Sigmoid colon (tissue), 7 donors: ENCODE results near the gene TREM2. TPM values are rescaled to one million over a fixed set of nuclear protein-coding genes. Genes with fewer than 3 reads are reported as not detected.

ENCODE experiments used
- DNase-seq: peaks from one replicate; pipeline ENCODE4 v3.0.0-alpha.2; 2019
- H3K27ac ChIP-seq, 4 donors: fragments of 200-600 bp; sonication (generic); one replicate each; pipeline ENCODE4 v1.5.1; 2016 to 2019; ENCODE audit warnings: mild to moderate bottlenecking in 1 of 4
- H3K27me3 ChIP-seq, 3 donors: fragments of 200-600 bp; sonication (generic); one replicate each; pipeline ENCODE4 v1.5.1; 2019; ENCODE audit warnings: mild to moderate bottlenecking in 1 of 3
- H3K36me3 ChIP-seq, 4 donors: fragments of 200-600 bp; sonication (generic); one replicate each; pipeline ENCODE4 v1.5.1; 2016 to 2019
- H3K4me1 ChIP-seq, 4 donors: fragments of 200-600 bp; sonication (generic); one replicate each; pipeline ENCODE4 v1.5.1; 2017 to 2019
- H3K4me3 ChIP-seq, 4 donors: fragments of 200-600 bp; sonication (generic); one replicate each; pipeline ENCODE4 v1.5.1; 2017 to 2019; ENCODE audit warnings: mild to moderate bottlenecking in 2 of 4, moderate library complexity in 1 of 4
- H3K9me3 ChIP-seq, 4 donors: fragments of 200-600 bp in 3 of 4; sonication (generic) in 3 of 4; one replicate each; pipeline versions ENCODE4 v1.5.1 to v1.6.1; 2013 to 2019
- CTCF ChIP-seq, 4 experiments: fragments of 450-650 bp in 3 of 4; fragments of 200-600 bp in 1 of 4; IDR thresholded peaks; one replicate each; pipeline ENCODE4 v1.5.1; 2016 to 2019; ENCODE audit warnings: antibody characterized with exemption in 4 of 4, mild to moderate bottlenecking in 3 of 4, moderate library complexity in 2 of 4
- EP300 ChIP-seq, 4 donors: sonication (generic); formaldehyde crosslinking; IDR thresholded peaks; one replicate each; pipeline ENCODE4 v1.6.1; 2017; ENCODE audit warnings: antibody characterized with exemption in 4 of 4
- POLR2A ChIP-seq, 2 donors: fragments of 450-650 bp; IDR thresholded peaks; one replicate each; pipeline ENCODE4 v1.6.1; 2016; ENCODE audit warnings: antibody characterized with exemption in 2 of 2, mild to moderate bottlenecking in 2 of 2, moderate library complexity in 2 of 2
- POLR2AphosphoS5 ChIP-seq, 4 donors: sonication (generic); formaldehyde crosslinking; IDR thresholded peaks; one replicate each; pipeline ENCODE4 v1.6.1; 2017; ENCODE audit warnings: antibody characterized with exemption in 4 of 4
- WGBS, 2 donors: extraction: QIAGEN DNeasy Blood & Tissue Kit; methylation state at CpG; one replicate each; pipeline ENCODE4 v1.1.7; 2013; 5-methylcytosine and 5-hydroxymethylcytosine counted together
- intact Hi-C: fragments of 100-400 bp; cut with DNase I; formaldehyde crosslinking; loops from one replicate; pipeline ENCODE4 v1.15.1; 2023
- polyA plus RNA-seq, 3 donors: library from polyadenylated mRNA; stranded (reverse); fragments of 200-250 nt; gene quantifications; one replicate each; pipeline ENCODE4 v1.2.3, GENCODE V29; 2013
- total RNA-seq, 4 donors: library from RNA; depleted of rRNA; stranded (reverse); fragments of >200 nt; gene quantifications; one replicate each; pipeline ENCODE4 v1.1.0, GENCODE V29; 2016
- donor health status: healthy with polysubstance abuse.
- donor health status: Bipolar disorder and iron deficiency.
- donor health status: healthy.

TREM2 gene
- total and polyA plus RNA-seq, 7 donors: 0.83 to 7.4 (median 3.4) TPM; not detected in 1

GRCh38 chr6:41155132-41155805, 7.6 kb downstream of the TREM2 start:
- Histone ChIP-seq H3K4me3 (no peak overlapping the region), H3K27ac (no peak overlapping the region), H3K4me1 (peaks cover 0 to 4% (median 0%) of the 10 kb centered on the region in 4 donors), H3K27me3 (no peaks in the 10 kb centered on the region), H3K9me3 (no peaks in the 10 kb centered on the region), H3K36me3 (no peaks in the 10 kb centered on the region)
- 33 to 61% methylated on average over 7 of the region's 7 CpGs for WGBS, 2 donors
- intact Hi-C loops: no loop called here
- TF ChIP-seq POLR2AphosphoS5 (IDR thresholded peaks at IDR 0.05) (no peak), CTCF (IDR thresholded peaks at IDR 0.05) (no peak), EP300 (IDR thresholded peaks at IDR 0.05) (no peak)
- no peak for DNase-seq

DNA sequence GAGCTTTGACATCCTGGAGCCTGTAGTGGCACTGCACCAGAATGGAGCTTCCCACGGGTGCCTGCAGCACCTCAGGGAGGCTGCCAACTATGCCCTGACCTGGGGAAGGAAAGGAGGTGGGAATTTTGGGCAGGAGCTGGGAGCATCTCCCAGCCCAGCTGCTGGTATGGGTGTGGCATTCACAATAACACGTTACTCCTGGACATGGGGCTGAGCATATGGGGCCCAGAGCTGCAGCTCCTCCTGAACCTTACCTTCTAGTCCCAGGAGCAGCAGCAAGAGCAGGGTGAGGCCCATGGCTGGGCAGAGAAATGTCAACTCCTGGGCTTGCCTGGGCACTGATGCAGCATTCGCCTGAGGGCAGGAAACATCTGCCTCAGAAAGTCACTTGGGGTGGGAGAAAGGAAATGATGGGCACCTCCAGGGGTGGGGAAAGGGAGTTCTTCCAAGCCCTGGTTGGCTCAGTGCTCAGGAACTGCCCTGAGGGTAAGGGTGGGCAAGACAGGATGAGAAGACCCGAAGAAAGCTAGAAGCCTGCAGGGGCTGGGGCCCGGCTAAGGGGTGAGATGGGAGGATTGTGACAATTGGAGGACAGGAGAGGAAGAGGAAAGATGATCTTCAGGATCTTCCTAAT, 8.8 kb downstream of the TREM2 start, which contains the start of gene TREML1:
Gene TREML1, minus strand, starts transcription at position 356 of the 634 bp plus-strand sequence. Its CDS starts 59 bp downstream, at position 297.
- peaks cover 0 to 4% (median 0%) of the 10 kb centered on the region in 4 donors for H3K4me1 ChIP-seq
- no peak for DNase-seq
- intact Hi-C loops: no loop called here
- 62 to 64% methylated on average over 5 of the region's 5 CpGs for WGBS, 2 donors
- H3K36me3 ChIP-seq: no peaks in the 10 kb centered on the region
- H3K27ac ChIP-seq: no peak within 1 kb of the TSS
- H3K27me3 ChIP-seq: no peaks in the 10 kb centered on the region
- TF ChIP-seq POLR2AphosphoS5 (IDR thresholded peaks at IDR 0.05) (no peak), EP300 (IDR thresholded peaks at IDR 0.05) (no peak), POLR2A (IDR thresholded peaks at IDR 0.05) (no peak), CTCF (IDR thresholded peaks at IDR 0.05) (no peak)
- H3K4me3 ChIP-seq: no peak within 1 kb of the TSS
- H3K9me3 ChIP-seq: no peaks in the 10 kb centered on the region

DNA sequence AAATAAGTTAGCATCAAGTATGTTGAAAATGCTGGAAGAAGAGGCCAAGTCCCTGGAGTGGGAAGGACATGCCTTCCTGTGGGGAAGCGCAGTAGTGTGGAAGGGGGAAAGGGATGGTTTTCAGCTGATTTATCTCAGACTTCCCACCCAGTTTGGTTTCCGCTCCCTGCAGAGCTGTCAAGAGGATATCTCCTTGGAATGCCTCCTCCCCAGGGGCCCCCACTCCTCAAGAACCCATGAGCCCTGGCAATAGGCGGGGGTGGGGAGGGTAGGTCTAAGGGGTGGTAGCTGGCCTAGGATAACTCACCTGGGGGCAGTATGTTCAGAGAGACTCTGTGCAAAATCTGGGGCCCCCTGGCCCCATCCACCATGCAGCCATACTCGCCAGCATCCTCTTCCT, 9.5 kb downstream of the TREM2 start:
- DNase-seq: no peak
- WGBS, 2 donors: 85 to 88% methylated on average over 4 of the region's 4 CpGs
- Histone ChIP-seq H3K36me3 (no peaks in the 10 kb centered on the region), H3K27me3 (no peaks in the 10 kb centered on the region), H3K27ac (no peak overlapping the region), H3K9me3 (no peaks in the 10 kb centered on the region), H3K4me1 (peaks cover 0 to 4% (median 0%) of the 10 kb centered on the region in 4 donors), H3K4me3 (no peak overlapping the region)
- TF ChIP-seq POLR2AphosphoS5 (IDR thresholded peaks at IDR 0.05) (no peak), POLR2A (IDR thresholded peaks at IDR 0.05) (no peak), EP300 (IDR thresholded peaks at IDR 0.05) (no peak), CTCF (IDR thresholded peaks at IDR 0.05) (no peak)
- intact Hi-C loops: no loop called here

- DNase-seq: no peak
- Histone ChIP-seq H3K27ac (no peak overlapping the region), H3K4me3 (no peak overlapping the region), H3K9me3 (peaks cover 0 to 2% (median 0%) of the 10 kb centered on the region in 4 donors), H3K36me3 (no peaks in the 10 kb centered on the region), H3K4me1 (peaks cover 0 to 4% (median 0%) of the 10 kb centered on the region in 4 donors), H3K27me3 (no peaks in the 10 kb centered on the region)
- intact Hi-C loops: no loop called here
- WGBS, 2 donors: 79 to 97% methylated on average over 1 of the region's 1 CpG
- TF ChIP-seq CTCF (IDR thresholded peaks at IDR 0.05) (no peak), EP300 (IDR thresholded peaks at IDR 0.05) (no peak), POLR2AphosphoS5 (IDR thresholded peaks at IDR 0.05) (no peak), POLR2A (IDR thresholded peaks at IDR 0.05) (no peak)
Observed at GRCh38 chr6:41150671-41151070, 12.2 kb downstream of the TREM2 start.
